Fibroblast of lung (primary cell): Measurements from ENCODE around the gene NTNG1. TPM values are rescaled to one million over a fixed set of nuclear protein-coding genes. Genes with fewer than 3 reads are reported as not detected.

Source experiments
- DNase-seq, 2 donors: peaks; one replicate each; pipeline versions ENCODE4 v3.0.0 to v3.0.0-alpha.2; 2010; ENCODE audit warnings: low read depth in 2 of 2
- H2AFZ ChIP-seq: 2 replicates; pipeline ENCODE4 v1.5.1; 2012; ENCODE audit warnings: low read length, control low read depth, inconsistent platforms
- H3K27ac ChIP-seq: 2 replicates; pipeline ENCODE4 v1.5.1; 2011; ENCODE audit warnings: low read length, control low read depth; ENCODE audit not compliant: insufficient read depth
- H3K27me3 ChIP-seq: 2 replicates; pipeline ENCODE4 v1.5.1; 2011; ENCODE audit warnings: mild to moderate bottlenecking, low read length; ENCODE audit not compliant: control insufficient read depth, insufficient read depth
- H3K36me3 ChIP-seq: 2 replicates; pipeline ENCODE4 v1.5.1; 2011; ENCODE audit warnings: low read length; ENCODE audit not compliant: control insufficient read depth, insufficient read depth
- H3K4me1 ChIP-seq: 2 replicates; pipeline ENCODE4 v1.5.1; 2011; ENCODE audit warnings: low read length; ENCODE audit not compliant: control insufficient read depth, insufficient read depth; ENCODE audit errors: extremely low read depth
- H3K4me2 ChIP-seq: 2 replicates; pipeline ENCODE4 v1.5.1; 2011; ENCODE audit warnings: low read length, control low read depth; ENCODE audit not compliant: insufficient read depth; ENCODE audit errors: extremely low read depth
- H3K4me3 ChIP-seq, 4 experiments: fragments of 200-600 bp in 1 of 4; sonication (generic) in 1 of 4; replicated peaks in 1 of 4; 2 replicates each; pipeline ENCODE4 v1.5.1; 2011 to 2016; ENCODE audit warnings: low read length in 4 of 4, low read depth in 3 of 4, mild to moderate bottlenecking in 3 of 4, control low read depth in 2 of 4, inconsistent platforms in 1 of 4, mixed read lengths in 1 of 4; ENCODE audit not compliant: insufficient read depth in 1 of 4; ENCODE audit errors: control extremely low read depth in 1 of 4
- H3K79me2 ChIP-seq: 2 replicates; pipeline ENCODE4 v1.5.1; 2012; ENCODE audit warnings: mild to moderate bottlenecking, low read length, inconsistent platforms; ENCODE audit not compliant: control insufficient read depth, insufficient read depth
- H3K9ac ChIP-seq: 2 replicates; pipeline ENCODE4 v1.5.1; 2011; ENCODE audit warnings: mild to moderate bottlenecking, low read length, control low read depth; ENCODE audit not compliant: insufficient read depth
- H3K9me3 ChIP-seq: 2 replicates; pipeline ENCODE4 v1.5.1; 2012; ENCODE audit warnings: low read depth, low read length; ENCODE audit not compliant: control insufficient read depth, insufficient read depth
- H4K20me1 ChIP-seq: 2 replicates; pipeline ENCODE4 v1.5.1; 2011; ENCODE audit warnings: low read length; ENCODE audit not compliant: control insufficient read depth, insufficient read depth; ENCODE audit errors: extremely low read depth
- EZH2 ChIP-seq: IDR thresholded peaks from 2 replicates; pipeline ENCODE4 v1.5.1; 2012; ENCODE audit warnings: low read length, control low read depth, mild to moderate bottlenecking; ENCODE audit errors: missing control alignments
- polyA plus RNA-seq, 2 donors: library from polyadenylated mRNA; depleted of rRNA in 1 of 2; stranded (reverse) in 1 of 2; unstranded in 1 of 2; fragments of >200 nt; gene quantifications; 2 replicates each; pipeline ENCODE4 v1.2.1, GENCODE V29; 2011 to 2012; ENCODE audit warnings: missing spikeins in 1 of 2
- total RNA-seq: library from RNA; depleted of rRNA; stranded (reverse); fragments of >200 nt; gene quantifications from 2 replicates; pipeline ENCODE4 v1.2.1, GENCODE V29; 2014
- TF ChIP-seq, protein P1 (sequence below), 2 donors: IDR thresholded peaks in 1 of 2; conservative IDR thresholded peaks in 1 of 2; 1 replicate in 1 of 2; 2 replicates in 1 of 2; pipeline ENCODE4 v1.5.1; 2011 to 2012; ENCODE audit warnings: low read length in 2 of 2, control low read depth in 1 of 2, inconsistent platforms in 1 of 2, low read depth in 1 of 2, mild to moderate bottlenecking in 1 of 2

Gene NTNG1
- total and polyA plus RNA-seq, 2 donors (not counting 1 experiment from before 2014, with no cell fraction given), result 0.82 to 8.6 TPM

GRCh38 chr1:107298526-107298925 is 157.7 kb downstream of the NTNG1 start:
- Histone ChIP-seq H3K36me3 (no peaks in the 10 kb centered on the region), H3K27ac (no peak overlapping the region), H3K9me3 (no peaks in the 10 kb centered on the region), H3K79me2 (no peaks in the 10 kb centered on the region), H2AFZ (no peak overlapping the region), H4K20me1 (no peaks in the 10 kb centered on the region), H3K4me2 (no peak overlapping the region), H3K4me1 (no peaks in the 10 kb centered on the region), H3K9ac (no peak overlapping the region), H3K27me3 (no peaks in the 10 kb centered on the region), H3K4me3 (no peak overlapping the region)
- TF ChIP-seq, protein P1, sequence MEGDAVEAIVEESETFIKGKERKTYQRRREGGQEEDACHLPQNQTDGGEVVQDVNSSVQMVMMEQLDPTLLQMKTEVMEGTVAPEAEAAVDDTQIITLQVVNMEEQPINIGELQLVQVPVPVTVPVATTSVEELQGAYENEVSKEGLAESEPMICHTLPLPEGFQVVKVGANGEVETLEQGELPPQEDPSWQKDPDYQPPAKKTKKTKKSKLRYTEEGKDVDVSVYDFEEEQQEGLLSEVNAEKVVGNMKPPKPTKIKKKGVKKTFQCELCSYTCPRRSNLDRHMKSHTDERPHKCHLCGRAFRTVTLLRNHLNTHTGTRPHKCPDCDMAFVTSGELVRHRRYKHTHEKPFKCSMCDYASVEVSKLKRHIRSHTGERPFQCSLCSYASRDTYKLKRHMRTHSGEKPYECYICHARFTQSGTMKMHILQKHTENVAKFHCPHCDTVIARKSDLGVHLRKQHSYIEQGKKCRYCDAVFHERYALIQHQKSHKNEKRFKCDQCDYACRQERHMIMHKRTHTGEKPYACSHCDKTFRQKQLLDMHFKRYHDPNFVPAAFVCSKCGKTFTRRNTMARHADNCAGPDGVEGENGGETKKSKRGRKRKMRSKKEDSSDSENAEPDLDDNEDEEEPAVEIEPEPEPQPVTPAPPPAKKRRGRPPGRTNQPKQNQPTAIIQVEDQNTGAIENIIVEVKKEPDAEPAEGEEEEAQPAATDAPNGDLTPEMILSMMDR (conservative IDR thresholded peaks at IDR 0.05 in 1 of 2, IDR thresholded peaks at IDR 0.05 in 1 of 2; ENCODE audit: low read depth in 1 of 2, low read length in 2 of 2), result no peak
- TF ChIP-seq EZH2, result no peak
- DNase-seq, result no peak

DNA sequence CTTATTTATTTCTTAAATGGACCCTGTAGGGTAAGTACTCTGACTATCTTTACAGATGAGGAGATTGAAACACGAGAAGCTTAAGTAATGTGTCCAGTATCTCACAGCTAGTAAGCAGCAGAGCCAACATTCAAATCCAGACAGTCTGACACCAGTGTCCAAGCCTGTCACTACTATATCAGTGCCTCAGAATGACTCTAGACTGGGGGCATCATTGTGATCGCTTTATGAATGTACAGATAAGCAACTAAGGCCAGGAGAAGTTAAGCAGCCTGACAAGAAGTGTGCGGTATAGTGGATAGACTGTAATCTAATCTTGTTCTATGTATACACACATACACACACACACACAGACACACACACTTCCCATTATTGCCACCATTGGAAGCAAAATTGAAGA is 158.7 kb downstream of the NTNG1 start:
- DNase-seq, result no peak
- H3K4me3 ChIP-seq, result no peak overlapping the region
- no peaks in the 10 kb centered on the region for H4K20me1 ChIP-seq
- no peak overlapping the region for H3K4me2 ChIP-seq
- H3K36me3 ChIP-seq, result no peaks in the 10 kb centered on the region
- H3K79me2 ChIP-seq, result no peaks in the 10 kb centered on the region
- TF ChIP-seq EZH2, result no peak
- TF ChIP-seq, protein P1 (conservative IDR thresholded peaks at IDR 0.05 in 1 of 2, IDR thresholded peaks at IDR 0.05 in 1 of 2; ENCODE audit: low read depth in 1 of 2, low read length in 2 of 2), result no peak
- H3K27me3 ChIP-seq, result no peaks in the 10 kb centered on the region
- no peak overlapping the region for H3K9ac ChIP-seq
- H3K4me1 ChIP-seq, result no peaks in the 10 kb centered on the region
- no peaks in the 10 kb centered on the region for H3K9me3 ChIP-seq
- no peak overlapping the region for H2AFZ ChIP-seq
- H3K27ac ChIP-seq, result no peak overlapping the region

- no peak overlapping the region for H3K4me3 ChIP-seq
- H2AFZ ChIP-seq, result no peak overlapping the region
- DNase-seq, result no peak
- no peak for TF ChIP-seq EZH2
- TF ChIP-seq, protein P1 (conservative IDR thresholded peaks at IDR 0.05 in 1 of 2, IDR thresholded peaks at IDR 0.05 in 1 of 2; ENCODE audit: low read depth in 1 of 2, low read length in 2 of 2), result no peak
- H3K36me3 ChIP-seq, result no peaks in the 10 kb centered on the region
- no peaks in the 10 kb centered on the region for H3K79me2 ChIP-seq
- no peaks in the 10 kb centered on the region for H3K4me1 ChIP-seq
- no peaks in the 10 kb centered on the region for H3K9me3 ChIP-seq
- no peaks in the 10 kb centered on the region for H3K27me3 ChIP-seq
- no peak overlapping the region for H3K27ac ChIP-seq
- H3K9ac ChIP-seq, result no peak overlapping the region
- no peak overlapping the region for H3K4me2 ChIP-seq
- no peaks in the 10 kb centered on the region for H4K20me1 ChIP-seq
Measured at GRCh38 chr1:107309962-107310361, 169.1 kb downstream of the NTNG1 start.
